Adrenal gland (tissue), 5 donors: ENCODE measurements around the gene LRRC30.

Source experiments
- CTCF ChIP-seq, 6 experiments: fragments of 450-650 bp in 4 of 6; fragments of 200-600 bp in 2 of 6; sonication (generic) in 1 of 6; IDR thresholded peaks; 1 replicate in 5 of 6; 2 replicates in 1 of 6; pipeline versions ENCODE4 v1.5.1 to v1.8.0; 2016 to 2021; ENCODE audit warnings: antibody characterized with exemption in 6 of 6, mild to moderate bottlenecking in 2 of 6, moderate library complexity in 1 of 6
- POLR2A ChIP-seq, 2 donors: fragments of 450-650 bp; IDR thresholded peaks; one replicate each; pipeline ENCODE4 v1.6.1; 2017; ENCODE audit warnings: antibody characterized with exemption in 2 of 2, mild to moderate bottlenecking in 2 of 2, moderate library complexity in 1 of 2
- donor health status: DM: no; HTN: no; CAD: no.

- TF ChIP-seq CTCF (IDR thresholded peaks at IDR 0.05) (no peak), POLR2A (IDR thresholded peaks at IDR 0.05) (no peak)
These were observed 25.5 kb upstream of the LRRC30 start for GRCh38 chr18:7205346-7205745.
